ENCODE data around the gene FA2H.

GRCh38 chr16:74743668-74744299 is 30.8 kb downstream of the FA2H start:
- TF ChIP-seq CTCF (IDR thresholded peaks at IDR 0.05), result no peak
- TF ChIP-seq POLR2A (IDR thresholded peaks at IDR 0.05), result no peak

All from right lobe of liver (tissue), 4 donors.